Measurements from ENCODE around the gene FOXK2.

FOXK2 gene

DNA sequence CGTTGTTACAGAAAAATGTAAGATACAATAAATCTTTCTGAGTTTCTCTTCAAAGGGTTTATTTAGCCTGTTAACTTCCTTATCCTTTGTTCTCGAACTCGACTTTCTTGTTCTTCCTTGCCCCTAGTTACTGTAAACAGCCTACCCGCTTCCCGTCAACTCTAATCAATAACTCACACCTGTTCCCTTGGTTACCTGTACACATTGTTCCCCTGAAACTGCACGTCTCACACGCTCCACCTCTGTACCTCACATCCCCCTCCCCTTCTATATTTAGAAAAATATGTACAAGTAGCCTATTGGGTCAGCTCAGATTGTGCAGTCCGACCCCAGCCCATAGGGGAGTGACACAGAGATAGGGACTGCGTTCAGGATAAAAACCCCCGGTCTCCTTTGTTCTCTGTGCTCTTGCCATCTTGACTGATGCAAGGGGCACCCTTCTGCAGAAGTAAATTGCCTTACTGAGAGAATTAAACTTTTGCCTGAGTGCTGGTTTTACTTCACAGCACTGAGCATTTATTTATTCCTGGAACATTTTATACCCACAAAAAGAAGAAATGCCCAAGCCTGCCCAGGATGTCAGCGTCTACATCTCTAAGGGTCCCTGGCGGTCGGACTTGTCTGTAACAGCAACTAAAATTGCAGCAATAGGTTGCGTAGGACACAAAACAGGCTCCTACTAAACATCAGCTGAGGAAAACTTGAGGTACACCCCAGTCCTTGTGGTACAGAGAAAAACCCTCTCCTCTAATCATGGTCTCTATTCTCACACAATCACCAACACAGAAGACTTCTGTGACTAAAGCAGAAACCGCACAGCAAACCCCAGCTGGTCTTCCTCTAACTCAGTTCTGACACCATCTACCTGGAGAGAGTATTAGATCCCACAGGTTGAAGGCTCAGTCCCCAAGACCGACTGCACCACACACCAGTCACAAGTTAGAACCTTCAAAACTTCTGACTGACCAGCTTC lies 117.4 kb downstream of the FOXK2 start:
- no peak for DNase-seq (ENCODE audit: low read depth, low spot score)
- H3K4me1 ChIP-seq (ENCODE audit: insufficient read depth, insufficient read length), result peaks cover under 1% of the 10 kb centered on the region
- peaks cover 88% of the 10 kb centered on the region for H3K36me3 ChIP-seq (ENCODE audit: insufficient read depth, insufficient read length, low read length)
- no peaks in the 10 kb centered on the region for H3K27me3 ChIP-seq (ENCODE audit: insufficient read depth, insufficient read length)
- H3K9ac ChIP-seq (ENCODE audit: insufficient read length, low read depth), result no peak overlapping the region
- peaks cover 19% of the 10 kb centered on the region for H3K9me3 ChIP-seq (ENCODE audit: insufficient read depth, low read length)
- H3K4me3 ChIP-seq (ENCODE audit: insufficient read length, low read depth), result no peak overlapping the region
- TF ChIP-seq YY1 (IDR thresholded peaks at IDR 0.05; ENCODE audit: insufficient read depth, insufficient read length) (no peak), ZNF274 (IDR thresholded peaks at IDR 0.05; ENCODE audit: low read depth, low read length) (no peak), SUZ12 (IDR thresholded peaks at IDR 0.05; ENCODE audit: extremely low read depth, insufficient read depth, insufficient read length) (no peak)

DNA sequence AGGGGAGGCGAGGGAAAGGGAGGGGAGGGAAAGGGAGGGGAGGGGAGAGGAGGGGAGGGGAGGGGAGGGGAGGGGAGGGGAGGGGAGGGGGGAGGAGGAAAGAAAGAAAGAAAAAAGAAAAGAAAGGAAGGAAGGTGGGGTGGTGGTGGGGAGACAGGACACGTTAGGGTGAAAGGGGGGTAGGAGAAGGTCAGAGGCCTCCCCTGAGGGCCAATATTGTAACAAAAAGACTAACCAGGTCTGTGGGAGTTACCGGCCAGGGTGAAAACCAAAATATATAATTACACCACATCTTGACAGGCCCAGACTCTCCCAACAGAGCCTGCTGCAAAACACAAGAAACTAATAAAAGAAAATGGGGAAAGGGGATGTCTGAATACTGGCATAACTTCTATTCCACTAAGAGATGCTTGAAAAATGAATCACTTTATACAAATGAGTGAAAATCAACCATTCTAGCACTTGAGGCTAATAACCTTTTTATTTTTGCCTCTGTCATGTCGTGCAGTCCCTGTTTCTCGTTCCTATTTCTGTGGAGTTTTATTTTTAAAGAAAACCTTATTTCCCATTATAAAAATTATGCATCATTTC lies 118.7 kb downstream of the FOXK2 start:
- no peak for TF ChIP-seq YY1 (IDR thresholded peaks at IDR 0.05; ENCODE audit: insufficient read depth, insufficient read length)
- DNase-seq (ENCODE audit: low read depth, low spot score), result no peak
- Histone ChIP-seq H3K36me3 (ENCODE audit: insufficient read depth, insufficient read length, low read length) (peaks cover 89% of the 10 kb centered on the region), H3K4me3 (ENCODE audit: insufficient read length, low read depth) (no peak overlapping the region), H3K9ac (ENCODE audit: insufficient read length, low read depth) (no peak overlapping the region), H3K9me3 (ENCODE audit: insufficient read depth, low read length) (peaks cover 19% of the 10 kb centered on the region), H3K4me1 (ENCODE audit: insufficient read depth, insufficient read length) (peaks cover 3% of the 10 kb centered on the region), H3K27me3 (ENCODE audit: insufficient read depth, insufficient read length) (no peaks in the 10 kb centered on the region)

DNA sequence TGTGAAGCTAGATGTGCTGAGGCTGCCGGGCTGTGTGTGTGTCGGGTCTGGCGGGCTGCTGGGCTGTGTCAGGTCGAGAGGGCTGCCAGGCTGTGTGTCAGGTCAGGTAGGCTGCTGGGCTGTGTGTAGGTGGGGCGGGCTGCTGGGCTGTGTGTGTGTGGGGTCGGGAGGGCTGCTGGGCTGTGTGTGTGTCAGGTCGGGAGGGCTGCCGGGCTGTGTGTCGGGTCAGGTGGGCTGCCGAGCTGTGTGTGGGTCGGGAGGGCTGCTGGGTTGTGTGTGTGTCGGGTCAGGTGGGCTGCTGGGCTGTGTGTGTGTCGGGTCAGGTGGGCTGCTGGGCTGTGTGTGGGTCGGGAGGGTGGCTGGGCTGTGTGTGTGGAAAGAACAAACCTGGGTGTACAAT lies 120.1 kb downstream of the FOXK2 start:
- no peaks in the 10 kb centered on the region for H3K27me3 ChIP-seq (ENCODE audit: insufficient read depth, insufficient read length)
- H3K36me3 ChIP-seq (ENCODE audit: insufficient read depth, insufficient read length, low read length), result peaks cover 91% of the 10 kb centered on the region

DNA sequence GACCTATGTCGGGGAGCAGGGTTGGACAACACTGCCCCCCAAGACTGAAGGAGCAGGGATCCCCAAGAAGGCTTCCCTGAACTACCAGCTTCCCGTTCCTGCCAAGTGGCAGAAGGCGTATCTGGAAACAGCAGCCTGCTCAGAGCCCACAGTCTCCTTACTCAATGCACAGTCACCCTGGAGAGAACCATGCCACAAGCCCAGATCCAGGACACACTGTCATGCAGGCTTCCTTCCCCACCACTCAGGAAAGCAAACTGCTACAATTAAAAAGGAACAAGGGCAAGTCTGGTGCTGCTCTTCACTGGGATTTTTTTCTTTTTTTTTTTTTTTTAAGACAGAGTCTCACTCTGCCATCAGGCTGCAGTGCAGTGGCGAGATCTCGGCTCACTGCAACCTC lies 120.5 kb downstream of the FOXK2 start:
- H3K27me3 ChIP-seq (ENCODE audit: insufficient read depth, insufficient read length), result no peaks in the 10 kb centered on the region
- peaks cover 3% of the 10 kb centered on the region for H3K4me1 ChIP-seq (ENCODE audit: insufficient read depth, insufficient read length)
- no peak overlapping the region for H3K9ac ChIP-seq (ENCODE audit: insufficient read length, low read depth)
- no peak for DNase-seq (ENCODE audit: low read depth, low spot score)
- TF ChIP-seq SUZ12 (IDR thresholded peaks at IDR 0.05; ENCODE audit: extremely low read depth, insufficient read depth, insufficient read length), result no peak
- no peak for TF ChIP-seq ZNF274 (IDR thresholded peaks at IDR 0.05; ENCODE audit: low read depth, low read length)
- no peak for TF ChIP-seq YY1 (IDR thresholded peaks at IDR 0.05; ENCODE audit: insufficient read depth, insufficient read length)
- peaks cover 19% of the 10 kb centered on the region for H3K9me3 ChIP-seq (ENCODE audit: insufficient read depth, low read length)
- H3K4me3 ChIP-seq (ENCODE audit: insufficient read length, low read depth), result no peak overlapping the region
- peaks cover 88% of the 10 kb centered on the region for H3K36me3 ChIP-seq (ENCODE audit: insufficient read depth, insufficient read length, low read length)

More for the DNA sequence above, 120.1 kb downstream of the FOXK2 start:
- TF ChIP-seq SUZ12 (IDR thresholded peaks at IDR 0.05; ENCODE audit: extremely low read depth, insufficient read depth, insufficient read length) (no peak), ZNF274 (IDR thresholded peaks at IDR 0.05; ENCODE audit: low read depth, low read length) (no peak), YY1 (IDR thresholded peaks at IDR 0.05; ENCODE audit: insufficient read depth, insufficient read length) (no peak)
- Histone ChIP-seq H3K4me1 (ENCODE audit: insufficient read depth, insufficient read length) (peaks cover 3% of the 10 kb centered on the region), H3K9ac (ENCODE audit: insufficient read length, low read depth) (no peak overlapping the region), H3K4me3 (ENCODE audit: insufficient read length, low read depth) (no peak overlapping the region), H3K9me3 (ENCODE audit: insufficient read depth, low read length) (peaks cover 19% of the 10 kb centered on the region)
- DNase-seq (ENCODE audit: low read depth, low spot score), result no peak

DNA sequence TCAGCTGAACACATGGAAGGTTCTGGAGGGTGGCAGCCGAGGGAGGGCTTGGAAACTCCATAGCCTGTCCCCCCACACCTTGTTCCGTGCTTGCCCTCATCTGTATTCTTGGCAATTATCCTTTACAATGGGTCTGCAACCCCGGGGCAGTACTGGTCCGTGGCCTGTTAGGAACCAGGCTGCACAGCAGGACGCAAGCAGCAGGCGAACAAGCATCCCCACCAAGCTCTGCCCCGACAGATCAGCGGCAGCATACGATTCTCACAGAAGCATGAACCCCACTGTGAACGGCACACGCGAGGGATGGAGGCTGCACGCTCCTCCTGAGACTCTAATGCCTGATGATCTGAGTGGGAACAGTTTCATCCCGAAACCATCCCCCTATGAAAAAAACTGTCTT lies 122.5 kb downstream of the FOXK2 start:
- Histone ChIP-seq H3K9me3 (ENCODE audit: insufficient read depth, low read length) (peaks cover 13% of the 10 kb centered on the region), H3K27me3 (ENCODE audit: insufficient read depth, insufficient read length) (no peaks in the 10 kb centered on the region), H3K36me3 (ENCODE audit: insufficient read depth, insufficient read length, low read length) (peaks cover 77% of the 10 kb centered on the region), H3K4me3 (ENCODE audit: insufficient read length, low read depth) (no peak overlapping the region), H3K4me1 (ENCODE audit: insufficient read depth, insufficient read length) (peaks cover 3% of the 10 kb centered on the region), H3K9ac (ENCODE audit: insufficient read length, low read depth) (no peak overlapping the region)
- TF ChIP-seq ZNF274 (IDR thresholded peaks at IDR 0.05; ENCODE audit: low read depth, low read length) (no peak), YY1 (IDR thresholded peaks at IDR 0.05; ENCODE audit: insufficient read depth, insufficient read length) (no peak), SUZ12 (IDR thresholded peaks at IDR 0.05; ENCODE audit: extremely low read depth, insufficient read depth, insufficient read length) (no peak)
- no peak for DNase-seq (ENCODE audit: low read depth, low spot score)

DNA sequence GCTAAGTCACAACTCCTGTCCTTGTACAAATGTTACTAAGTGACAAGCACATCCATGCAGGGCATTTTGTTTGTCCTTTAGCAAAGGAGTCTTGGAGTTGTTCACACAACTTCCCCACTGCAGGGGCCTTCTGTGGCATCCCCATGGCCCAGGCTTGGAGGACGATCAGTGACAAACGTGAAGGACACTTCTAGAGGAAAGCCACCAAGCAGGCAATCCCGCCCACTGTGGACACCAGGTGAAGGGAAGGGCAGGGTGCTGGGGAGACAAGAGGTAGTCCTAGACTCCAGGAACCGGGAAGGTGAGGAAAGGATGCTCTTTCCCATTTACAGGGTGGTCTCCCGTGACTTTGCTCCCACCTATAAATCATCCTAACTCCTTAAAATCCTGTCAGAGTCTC lies 124.6 kb downstream of the FOXK2 start:
- Histone ChIP-seq H3K4me1 (ENCODE audit: insufficient read depth, insufficient read length) (peaks cover 6% of the 10 kb centered on the region), H3K9ac (ENCODE audit: insufficient read length, low read depth) (no peak overlapping the region), H3K4me3 (ENCODE audit: insufficient read length, low read depth) (no peak overlapping the region), H3K36me3 (ENCODE audit: insufficient read depth, insufficient read length, low read length) (peaks cover 59% of the 10 kb centered on the region), H3K27me3 (ENCODE audit: insufficient read depth, insufficient read length) (no peaks in the 10 kb centered on the region), H3K9me3 (ENCODE audit: insufficient read depth, low read length) (no peaks in the 10 kb centered on the region; the same call in 1 of the 2 replicates)
- TF ChIP-seq ZNF274 (IDR thresholded peaks at IDR 0.05; ENCODE audit: low read depth, low read length) (no peak), YY1 (IDR thresholded peaks at IDR 0.05; ENCODE audit: insufficient read depth, insufficient read length) (no peak), SUZ12 (IDR thresholded peaks at IDR 0.05; ENCODE audit: extremely low read depth, insufficient read depth, insufficient read length) (no peak)
- no peak for DNase-seq (ENCODE audit: low read depth, low spot score)

DNA sequence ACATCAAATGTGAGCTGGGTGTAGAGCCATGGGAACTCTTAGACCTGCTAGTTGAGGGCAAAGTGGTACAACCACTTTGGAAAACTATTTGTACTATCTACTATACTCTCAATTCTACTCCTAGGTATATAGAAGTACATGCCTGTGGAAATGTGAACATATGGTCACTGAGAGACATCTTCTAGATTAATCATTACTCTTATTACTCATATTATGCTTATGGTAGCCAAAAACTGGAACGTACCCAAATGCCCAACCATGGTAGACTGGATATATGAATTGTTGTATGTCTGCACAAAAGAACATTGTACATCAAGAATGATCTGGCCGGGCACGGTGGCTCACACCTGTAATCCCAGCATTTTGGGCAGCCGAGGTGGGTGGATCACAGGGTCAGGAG lies 126.0 kb downstream of the FOXK2 start:
- Histone ChIP-seq H3K27me3 (ENCODE audit: insufficient read depth, insufficient read length) (no peaks in the 10 kb centered on the region), H3K9ac (ENCODE audit: insufficient read length, low read depth) (no peak overlapping the region), H3K9me3 (ENCODE audit: insufficient read depth, low read length) (no peaks in the 10 kb centered on the region), H3K36me3 (ENCODE audit: insufficient read depth, insufficient read length, low read length) (peaks cover 46% of the 10 kb centered on the region), H3K4me3 (ENCODE audit: insufficient read length, low read depth) (no peak overlapping the region), H3K4me1 (ENCODE audit: insufficient read depth, insufficient read length) (peaks cover 12% of the 10 kb centered on the region)
- TF ChIP-seq SUZ12 (IDR thresholded peaks at IDR 0.05; ENCODE audit: extremely low read depth, insufficient read depth, insufficient read length) (no peak), ZNF274 (IDR thresholded peaks at IDR 0.05; ENCODE audit: low read depth, low read length) (no peak), YY1 (IDR thresholded peaks at IDR 0.05; ENCODE audit: insufficient read depth, insufficient read length) (no peak)
- DNase-seq (ENCODE audit: low read depth, low spot score), result no peak
